Measurements from ENCODE around the gene WNT11. TPM values are rescaled to one million over a fixed set of nuclear protein-coding genes. Genes with fewer than 3 reads are reported as not detected.

WNT11 gene
- total RNA-seq, 2 experiments from 2014 or later = 1.4 to 2.1 TPM

Other genes starting within 250 kb of the WNT11 start
- gene THAP12, start 174.6 kb upstream of the WNT11 start, total RNA-seq = 10 to 100 TPM; 48.8 to 49.4 TPM
- gene GVQW3, start 174.8 kb upstream of the WNT11 start, total RNA-seq = 1 to 10 TPM; 4.5 to 6.8 TPM
- gene EMSY, start 238.5 kb upstream of the WNT11 start, total RNA-seq = 10 to 100 TPM; 35.7 to 42.4 TPM